GM18867 (cell line): ENCODE data around the gene LPAR4.
A peak's percentile ranks its signal among the peaks of the same experiment; 100 is the strongest.
"Not testable (repeated sequence)": the region's sequence is repeated elsewhere in the genome, so short reads cannot be mapped to it uniquely, and the experiment has no call there.

ENCODE experiments used
- ATAC-seq: cut with Tn5 transposase; IDR thresholded peaks from one replicate; pipeline ENCODE4 v1.9.1; 2021; ENCODE audit warnings: mild to moderate bottlenecking, moderate library complexity; ENCODE audit not compliant: unreplicated experiment

Gene LPAR4

GRCh38 chrX:78747489-78747888, at the start of gene LPAR4:
Gene LPAR4, plus strand, starts transcription at chrX:78747720. Its CDS starts 7,150 bp downstream, at chrX:78754870.
- no peak for ATAC-seq

DNA sequence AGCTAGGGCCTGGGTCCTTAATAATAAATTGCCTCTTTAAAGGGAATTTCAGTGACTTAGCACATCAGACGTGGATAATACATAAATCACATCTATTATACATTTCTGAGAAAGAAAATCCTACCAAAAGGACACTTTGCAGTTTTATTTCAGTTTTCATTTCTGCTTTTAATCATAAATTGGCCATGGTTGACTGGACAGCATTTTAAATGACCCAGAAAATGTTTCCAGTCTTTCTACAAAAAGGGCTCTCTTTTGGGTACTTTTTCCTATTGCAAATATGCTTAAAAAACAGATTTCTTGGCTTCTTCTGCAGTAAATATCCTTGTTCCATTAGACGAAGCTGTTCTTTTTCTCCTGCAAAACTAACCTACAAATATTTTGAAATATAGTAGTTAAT, 41.4 kb upstream of the LPAR4 start:
- no peak for ATAC-seq

- ATAC-seq = no peak
Measured at GRCh38 chrX:78708262-78708661, 39.3 kb upstream of the LPAR4 start.

GRCh38 chrX:78708816-78709215, 38.7 kb upstream of the LPAR4 start:
- no peak for ATAC-seq

- ATAC-seq = no peak
Measured at GRCh38 chrX:78710171-78710570, 37.3 kb upstream of the LPAR4 start.

DNA sequence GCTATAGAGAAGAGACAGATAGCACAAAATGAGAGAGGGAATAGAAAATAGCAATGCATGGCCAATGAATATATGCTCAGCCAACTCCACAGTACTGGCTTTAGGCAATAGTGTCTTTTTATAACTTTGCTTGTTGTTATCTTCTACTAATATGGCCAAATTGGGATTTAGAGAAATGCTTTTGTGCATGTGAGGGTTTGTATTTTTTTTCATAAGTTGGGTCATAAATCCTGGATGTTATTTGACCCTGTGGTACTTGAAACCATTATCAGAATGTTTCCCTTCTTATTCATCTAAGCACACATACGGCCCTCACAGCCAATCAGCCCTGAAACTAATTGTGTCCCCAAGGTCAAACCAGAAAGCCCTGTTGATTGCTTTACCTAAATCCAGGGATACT, 35.2 kb upstream of the LPAR4 start:
- ATAC-seq = no peak

DNA sequence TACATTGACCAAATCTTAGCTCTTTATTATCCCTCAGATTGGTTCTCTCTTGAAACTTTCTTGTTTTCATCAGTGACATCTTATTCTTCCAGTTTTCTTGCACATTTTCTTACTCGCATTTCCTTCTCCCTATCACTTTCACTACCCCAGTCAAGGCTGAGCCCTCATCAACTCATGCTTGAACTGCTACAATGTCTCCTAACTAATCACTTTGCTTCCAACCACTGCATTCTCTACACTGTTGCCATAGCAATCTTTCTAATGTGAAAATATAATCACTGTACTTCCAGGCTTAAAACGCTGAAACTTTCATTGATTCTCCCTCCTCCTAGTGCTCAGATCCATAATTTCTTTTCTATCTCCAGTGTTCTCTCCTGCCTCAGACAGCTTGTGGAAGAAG, 22.2 kb upstream of the LPAR4 start:
- ATAC-seq = no peak

DNA sequence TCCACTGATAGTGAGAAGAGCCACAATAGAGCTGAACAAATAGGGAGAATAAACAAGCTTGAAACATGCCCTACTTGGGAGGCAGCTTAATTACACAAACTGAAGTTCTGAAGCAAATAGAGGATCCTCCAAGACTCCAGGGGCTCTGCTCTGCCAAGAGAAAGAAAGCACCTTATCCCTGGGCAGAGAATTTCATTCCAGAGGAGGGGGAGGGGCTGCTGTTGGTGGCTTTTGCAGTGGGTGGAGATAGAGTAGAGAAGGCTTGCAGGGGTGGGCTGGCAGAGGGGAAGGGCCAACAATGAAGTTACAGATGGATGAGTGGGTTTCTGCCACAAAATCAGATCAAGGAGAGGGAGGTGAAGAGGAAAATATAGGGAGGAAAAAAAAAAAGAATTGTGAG, 1.0 kb upstream of the LPAR4 start:
- ATAC-seq = no peak

- no peak for ATAC-seq
Measured at GRCh38 chrX:78747971-78748370, 451 bp downstream of the LPAR4 start.

DNA sequence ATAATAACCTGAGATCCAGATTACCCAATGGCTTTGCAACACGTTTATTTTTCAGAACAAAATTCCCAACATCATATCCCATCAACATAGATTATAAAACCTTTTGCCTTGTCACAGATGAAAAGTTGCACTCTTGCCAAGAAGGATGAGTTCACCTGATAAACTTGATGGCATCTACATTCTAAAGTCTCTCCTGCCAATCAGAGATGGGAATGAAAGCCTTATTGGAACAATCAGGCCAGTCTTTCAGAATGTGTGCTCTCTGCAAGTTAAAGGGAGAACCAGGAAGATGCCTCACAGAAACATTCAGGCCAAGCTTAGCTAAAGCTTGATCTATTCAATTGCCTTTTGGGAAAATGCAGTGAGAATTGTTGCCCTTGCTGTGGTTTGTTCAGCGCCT, 1.3 kb downstream of the LPAR4 start:
- no peak for ATAC-seq

DNA sequence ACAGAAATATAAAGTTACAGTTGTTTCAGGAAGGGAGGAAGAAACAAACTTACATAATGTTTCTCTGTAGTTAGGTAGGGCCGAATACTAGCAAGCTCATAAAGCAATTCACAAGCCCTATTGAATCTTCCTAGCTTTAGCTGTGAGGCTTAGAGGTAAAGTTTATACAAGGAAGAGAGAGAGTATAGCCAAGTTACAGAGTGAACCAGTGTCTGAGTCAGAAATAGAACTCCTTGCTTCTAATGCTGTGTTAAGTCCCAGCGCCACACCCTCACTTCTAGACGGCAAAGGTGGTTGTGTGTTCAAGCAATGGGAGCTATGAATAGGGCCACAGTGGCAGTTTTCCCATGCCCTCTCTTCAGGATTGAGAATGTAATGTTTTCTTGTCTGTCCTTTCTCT, 6.1 kb downstream of the LPAR4 start:
- ATAC-seq = no peak

GRCh38 chrX:78754917-78755316, 7.4 kb downstream of the LPAR4 start:
- peak; percentile 98 for ATAC-seq

- no peak for ATAC-seq
Measured at GRCh38 chrX:78759081-78759480, 11.6 kb downstream of the LPAR4 start.

DNA sequence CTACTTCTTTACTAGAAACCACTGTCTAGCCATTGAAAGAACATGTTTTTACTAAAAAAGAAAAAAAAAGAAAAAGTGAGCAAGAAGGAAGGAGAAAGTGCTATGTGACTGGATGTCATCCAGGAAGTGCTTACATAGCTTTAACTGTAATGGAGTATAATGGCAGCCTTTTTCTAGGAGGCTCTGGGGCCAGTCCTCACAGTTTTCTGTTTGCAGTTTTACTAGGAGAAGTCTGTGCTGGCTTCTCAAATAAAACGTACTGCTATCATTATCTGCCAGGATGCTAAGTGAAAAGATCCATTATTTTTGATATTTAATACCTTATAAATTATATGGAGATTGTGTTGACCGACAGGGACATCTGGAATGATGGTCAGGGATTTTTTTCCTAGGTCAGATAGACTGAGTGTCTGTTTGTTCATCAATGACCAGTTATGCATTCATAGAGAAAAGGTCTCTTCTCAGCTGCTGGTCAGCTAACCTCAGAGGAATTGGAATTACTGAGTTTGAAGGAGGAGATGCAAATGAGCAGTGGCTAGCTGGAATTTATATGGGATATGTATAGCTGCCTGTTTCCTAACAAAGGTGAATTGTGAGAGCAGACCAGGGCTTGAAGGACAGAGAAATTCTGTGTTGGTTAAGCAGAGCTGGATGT, 21.7 kb downstream of the LPAR4 start:
- no peak for ATAC-seq

DNA sequence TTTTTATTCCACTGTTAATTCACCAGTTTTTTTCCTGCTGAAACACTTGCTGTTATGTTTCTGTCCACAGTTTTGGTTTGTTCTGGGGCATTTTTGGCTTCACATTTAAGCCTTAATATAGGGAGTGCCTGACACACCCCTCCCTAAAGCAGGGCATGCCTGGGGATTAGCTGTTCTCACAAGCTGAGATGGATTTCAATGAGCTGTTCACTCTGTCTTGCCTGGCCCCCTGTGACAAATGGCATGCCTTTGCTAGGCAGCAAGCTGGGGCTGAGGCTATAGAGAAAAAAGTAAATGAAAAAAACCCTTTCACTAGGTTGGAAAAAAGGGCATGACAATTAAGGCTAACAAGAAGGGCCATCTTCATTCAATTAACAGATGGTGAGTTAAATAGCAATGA, 22.4 kb downstream of the LPAR4 start:
- no peak for ATAC-seq

GRCh38 chrX:78796916-78797315, 49.4 kb downstream of the LPAR4 start:
- ATAC-seq = no peak

- no peak for ATAC-seq
Measured at GRCh38 chrX:78800114-78800513, 52.6 kb downstream of the LPAR4 start.

DNA sequence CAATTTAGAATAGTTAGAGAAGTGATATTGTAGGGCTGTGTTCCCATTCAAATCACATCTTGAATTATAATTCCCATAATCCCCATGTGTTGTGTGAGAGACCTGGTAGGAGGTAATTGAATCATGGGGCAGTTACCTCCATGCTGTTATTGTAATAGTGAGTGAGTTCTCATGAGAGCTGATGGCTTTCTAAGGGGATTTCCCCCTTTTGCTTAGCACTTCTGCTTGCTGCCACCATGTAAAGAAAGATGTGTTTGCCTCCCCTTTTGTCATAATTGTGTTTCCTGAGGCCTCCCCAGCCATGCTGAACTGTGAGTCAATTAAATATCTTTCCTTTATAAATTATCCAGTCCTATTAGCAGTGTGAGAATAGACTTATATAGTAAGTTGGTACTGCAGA, 53.2 kb downstream of the LPAR4 start:
- no peak for ATAC-seq

- no peak for ATAC-seq
Measured at GRCh38 chrX:78801522-78801921, 54.0 kb downstream of the LPAR4 start.

DNA sequence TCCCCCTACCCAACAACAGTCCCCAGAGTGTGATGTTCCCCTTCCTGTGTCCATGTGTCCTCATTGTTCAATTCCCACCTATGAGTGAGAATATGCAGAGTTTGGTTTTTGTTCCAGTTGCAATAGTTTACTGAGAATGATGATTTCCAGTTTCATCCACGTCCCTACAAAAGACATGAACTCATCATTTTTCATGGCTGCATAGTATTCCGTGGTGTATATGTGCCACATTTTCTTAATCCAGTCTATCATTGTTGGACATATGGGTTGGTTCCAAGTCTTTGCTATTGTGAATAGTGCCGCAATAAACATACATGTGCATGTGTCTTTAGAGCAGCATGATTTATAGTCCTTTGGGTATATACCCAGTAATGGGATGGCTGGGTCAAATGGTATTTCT, 55.0 kb downstream of the LPAR4 start:
- ATAC-seq = not testable (repeated sequence)
